MG63 (cell line): ENCODE results near the gene PLEKHB1. TPM values are rescaled to one million over a fixed set of nuclear protein-coding genes. Genes with fewer than 3 reads are reported as not detected.

Source experiments
- DNase-seq: peaks from one replicate; pipeline ENCODE4 v3.0.0-alpha.2; 2020
- H3K27me3 ChIP-seq: fragments of 250-450 bp; sonication (Bioruptor Pico); 2 replicates; pipeline ENCODE4 v1.5.1; 2020; ENCODE audit warnings: mild to moderate bottlenecking, moderate library complexity
- H3K36me3 ChIP-seq: fragments of 250-450 bp; sonication (Bioruptor Pico); 2 replicates; pipeline ENCODE4 v1.5.1; 2020; ENCODE audit warnings: mild to moderate bottlenecking, moderate library complexity
- H3K4me3 ChIP-seq: fragments of 250-450 bp; sonication (Bioruptor Pico); 2 replicates; pipeline ENCODE4 v1.5.1; 2020; ENCODE audit warnings: mild to moderate bottlenecking, moderate library complexity
- H3K9me3 ChIP-seq: fragments of 250-450 bp; sonication (Bioruptor Pico); 2 replicates; pipeline ENCODE4 v1.5.1; 2020; ENCODE audit warnings: mild to moderate bottlenecking, moderate library complexity
- total RNA-seq: library from RNA; depleted of rRNA; stranded (reverse); fragments of >200 nt; shearing (Covaris generic); gene quantifications from 2 replicates; pipeline ENCODE4 v1.2.3, GENCODE V29; 2014; ENCODE audit warnings: low replicate concordance

PLEKHB1 gene
- total RNA-seq, 1 experiment from 2014 or later = not detected

GRCh38 chr11:73640592-73640991 lies 5.8 kb upstream of the PLEKHB1 start:
- no peak overlapping the region for H3K4me3 ChIP-seq
- no peak for DNase-seq
- H3K36me3 ChIP-seq = no peaks in the 10 kb centered on the region
- no peaks in the 10 kb centered on the region for H3K9me3 ChIP-seq
- H3K27me3 ChIP-seq = no peaks in the 10 kb centered on the region

- no peaks in the 10 kb centered on the region for H3K9me3 ChIP-seq
- DNase-seq = no peak
- no peaks in the 10 kb centered on the region for H3K27me3 ChIP-seq
- no peak overlapping the region for H3K4me3 ChIP-seq
- H3K36me3 ChIP-seq = no peaks in the 10 kb centered on the region
Observed at GRCh38 chr11:73641668-73642067, 4.7 kb upstream of the PLEKHB1 start.

GRCh38 chr11:73645121-73645969 lies 1.0 kb upstream of the PLEKHB1 start:
- Histone ChIP-seq H3K36me3 (no peaks in the 10 kb centered on the region), H3K9me3 (no peaks in the 10 kb centered on the region), H3K27me3 (no peaks in the 10 kb centered on the region), H3K4me3 (no peak overlapping the region)
- no peak for DNase-seq

GRCh38 chr11:73647459-73648100 lies 1.2 kb downstream of the PLEKHB1 start:
- Histone ChIP-seq H3K36me3 (no peaks in the 10 kb centered on the region), H3K9me3 (no peaks in the 10 kb centered on the region), H3K4me3 (no peak overlapping the region), H3K27me3 (no peaks in the 10 kb centered on the region)
- peak; percentile 40 for DNase-seq

GRCh38 chr11:73648121-73648520 lies 1.7 kb downstream of the PLEKHB1 start:
- Histone ChIP-seq H3K9me3 (no peaks in the 10 kb centered on the region), H3K4me3 (no peak overlapping the region), H3K36me3 (no peaks in the 10 kb centered on the region), H3K27me3 (no peaks in the 10 kb centered on the region)
- no peak for DNase-seq

- no peak overlapping the region for H3K4me3 ChIP-seq
- DNase-seq = no peak
- no peaks in the 10 kb centered on the region for H3K36me3 ChIP-seq
- no peaks in the 10 kb centered on the region for H3K27me3 ChIP-seq
- no peaks in the 10 kb centered on the region for H3K9me3 ChIP-seq
Observed at GRCh38 chr11:73648571-73649046, 2.2 kb downstream of the PLEKHB1 start.

GRCh38 chr11:73649206-73649605 lies 2.8 kb downstream of the PLEKHB1 start:
- H3K9me3 ChIP-seq = no peaks in the 10 kb centered on the region
- DNase-seq = no peak
- H3K4me3 ChIP-seq = no peak overlapping the region
- no peaks in the 10 kb centered on the region for H3K36me3 ChIP-seq
- H3K27me3 ChIP-seq = no peaks in the 10 kb centered on the region

GRCh38 chr11:73650400-73650799 lies 4.0 kb downstream of the PLEKHB1 start:
- H3K27me3 ChIP-seq = no peaks in the 10 kb centered on the region
- H3K9me3 ChIP-seq = no peaks in the 10 kb centered on the region
- H3K36me3 ChIP-seq = no peaks in the 10 kb centered on the region
- no peak for DNase-seq
- no peak overlapping the region for H3K4me3 ChIP-seq

- H3K36me3 ChIP-seq = no peaks in the 10 kb centered on the region
- no peaks in the 10 kb centered on the region for H3K27me3 ChIP-seq
- DNase-seq = no peak
- H3K4me3 ChIP-seq = no peak overlapping the region
- no peaks in the 10 kb centered on the region for H3K9me3 ChIP-seq
Observed at GRCh38 chr11:73651252-73651651, 4.9 kb downstream of the PLEKHB1 start.

GRCh38 chr11:73651661-73652045 lies 5.3 kb downstream of the PLEKHB1 start:
- H3K9me3 ChIP-seq = no peaks in the 10 kb centered on the region
- no peak overlapping the region for H3K4me3 ChIP-seq
- H3K36me3 ChIP-seq = no peaks in the 10 kb centered on the region
- DNase-seq = no peak
- no peaks in the 10 kb centered on the region for H3K27me3 ChIP-seq

GRCh38 chr11:73652046-73652730 lies 5.8 kb downstream of the PLEKHB1 start:
- Histone ChIP-seq H3K9me3 (no peaks in the 10 kb centered on the region), H3K4me3 (no peak overlapping the region)
- no peak for DNase-seq

GRCh38 chr11:73652856-73653559 lies 6.6 kb downstream of the PLEKHB1 start:
- no peak for DNase-seq
- H3K4me3 ChIP-seq = no peak overlapping the region
- no peaks in the 10 kb centered on the region for H3K27me3 ChIP-seq
- no peaks in the 10 kb centered on the region for H3K36me3 ChIP-seq
- H3K9me3 ChIP-seq = no peaks in the 10 kb centered on the region

More at GRCh38 chr11:73652046-73652730, 5.8 kb downstream of the PLEKHB1 start:
- no peaks in the 10 kb centered on the region for H3K36me3 ChIP-seq
- no peaks in the 10 kb centered on the region for H3K27me3 ChIP-seq

GRCh38 chr11:73653996-73654395 lies 7.6 kb downstream of the PLEKHB1 start:
- Histone ChIP-seq H3K27me3 (no peaks in the 10 kb centered on the region), H3K4me3 (no peak overlapping the region), H3K9me3 (no peaks in the 10 kb centered on the region), H3K36me3 (no peaks in the 10 kb centered on the region)
- DNase-seq = no peak

- Histone ChIP-seq H3K36me3 (no peaks in the 10 kb centered on the region), H3K27me3 (no peaks in the 10 kb centered on the region), H3K4me3 (no peak overlapping the region), H3K9me3 (no peaks in the 10 kb centered on the region)
- no peak for DNase-seq
Observed at GRCh38 chr11:73654482-73655021, 8.2 kb downstream of the PLEKHB1 start.

- DNase-seq = no peak
- Histone ChIP-seq H3K27me3 (no peaks in the 10 kb centered on the region), H3K9me3 (no peaks in the 10 kb centered on the region), H3K36me3 (no peaks in the 10 kb centered on the region), H3K4me3 (no peak overlapping the region)
Observed at GRCh38 chr11:73655686-73656085, 9.3 kb downstream of the PLEKHB1 start.

GRCh38 chr11:73656985-73657384 lies 10.6 kb downstream of the PLEKHB1 start:
- Histone ChIP-seq H3K4me3 (no peak overlapping the region), H3K9me3 (no peaks in the 10 kb centered on the region), H3K36me3 (no peaks in the 10 kb centered on the region), H3K27me3 (no peaks in the 10 kb centered on the region)
- DNase-seq = no peak
